A673 (cell line): ENCODE measurements around the gene MLH3. TPM values are rescaled to one million over a fixed set of nuclear protein-coding genes. Genes with fewer than 3 reads are reported as not detected.
A peak's percentile ranks its signal among the peaks of the same experiment; 100 is the strongest.

Experiments
- BruUV-seq: library from RNA; stranded (reverse); fragments of 400-500 nt; replicated peaks from 2 replicates; lab custom pipeline; 2021; lab: Mats Ljungman, UMichigan
- CTCF ChIA-PET: fragments of 300-600 bp; sonication (Branson Sonifier 250); formaldehyde crosslinking; loops from one replicate; lab custom pipeline; 2022; ENCODE audit warnings: antibody characterized with exemption; lab: Charles Lee
- POLR2A ChIA-PET: fragments of 300-600 bp; sonication (Branson Sonifier 250); formaldehyde crosslinking; loops from one replicate; lab custom pipeline; 2022; ENCODE audit warnings: antibody characterized with exemption; ENCODE audit not compliant: low non-redundant PET; lab: Charles Lee
- DNase-seq: peaks from one replicate; pipeline ENCODE4 v3.0.0-alpha.2; 2015; ENCODE audit warnings: low spot score
- H3K27ac ChIP-seq: fragments of 200-600 bp; sonication (generic); 2 replicates; pipeline ENCODE4 v1.5.1; 2016; ENCODE audit warnings: mixed run types, low read depth, mild to moderate bottlenecking, mixed read lengths, antibody characterized with exemption, low read length; ENCODE audit not compliant: poor library complexity, severe bottlenecking
- H3K27me3 ChIP-seq: fragments of 200-600 bp; sonication (generic); replicated peaks from 2 replicates; pipeline ENCODE4 v1.6.1; 2017; ENCODE audit warnings: mixed run types, low read depth, mild to moderate bottlenecking, mixed read lengths, antibody characterized with exemption, low read length; ENCODE audit not compliant: insufficient read depth, poor library complexity
- H3K36me3 ChIP-seq: fragments of 200-600 bp; sonication (generic); 2 replicates; pipeline ENCODE4 v1.6.1; 2016; ENCODE audit warnings: mixed run types, mild to moderate bottlenecking, mixed read lengths, antibody characterized with exemption, low read length; ENCODE audit not compliant: insufficient read depth, poor library complexity, severe bottlenecking
- H3K4me1 ChIP-seq: fragments of 200-600 bp; sonication (generic); 2 replicates; pipeline ENCODE4 v1.6.1; 2017; ENCODE audit warnings: mixed run types, mild to moderate bottlenecking, mixed read lengths, antibody characterized with exemption, low read length; ENCODE audit not compliant: insufficient read depth, poor library complexity, severe bottlenecking
- H3K4me3 ChIP-seq: fragments of 200-600 bp; sonication (generic); 2 replicates; pipeline ENCODE4 v1.5.1; 2016; ENCODE audit warnings: low read depth, mixed run types, mild to moderate bottlenecking, mixed read lengths, low read length; ENCODE audit not compliant: poor library complexity, severe bottlenecking
- H3K9me3 ChIP-seq: fragments of 200-600 bp; sonication (generic); 2 replicates; pipeline ENCODE4 v1.6.1; 2016; ENCODE audit warnings: mixed run types, low read depth, mild to moderate bottlenecking, mixed read lengths, antibody characterized with exemption, low read length; ENCODE audit not compliant: poor library complexity, severe bottlenecking
- CTCF ChIP-seq: fragments of 300-800, 200-600 bp; sonication (generic); conservative IDR thresholded peaks from 2 replicates; pipeline ENCODE4 v1.5.1; 2017; ENCODE audit warnings: low read depth, mild to moderate bottlenecking, antibody characterized with exemption, low read length, moderate library complexity, mixed read lengths
- EZH2 ChIP-seq: fragments of 200-600 bp; sonication (generic); IDR thresholded peaks from 2 replicates; pipeline ENCODE4 v1.6.1; 2017; ENCODE audit warnings: borderline replicate concordance, low read depth, mild to moderate bottlenecking, mixed read lengths, antibody characterized with exemption, low read length; ENCODE audit not compliant: poor library complexity, severe bottlenecking
- intact Hi-C: fragments of 100-400 bp; cut with micrococcal nuclease; formaldehyde crosslinking; loops from one replicate; pipeline ENCODE4 v1.10.0; 2022; ENCODE audit not compliant: unreplicated experiment
- total RNA-seq: library from RNA; stranded (reverse); gene quantifications from 2 replicates; pipeline ENCODE4 v1.2.3, GENCODE V29; 2021

The MLH3 gene
- total RNA-seq, 1 experiment from 2014 or later: 24.0 TPM

- ChIA-PET CTCF (no interaction called here), POLR2A (no interaction called here)
- Histone ChIP-seq H3K4me1 (peaks cover 21% of the 10 kb centered on the region), H3K27me3 (no peaks in the 10 kb centered on the region), H3K27ac (no peak overlapping the region), H3K9me3 (no peaks in the 10 kb centered on the region), H3K4me3 (no peak overlapping the region), H3K36me3 (peaks cover 39% of the 10 kb centered on the region)
- DNase-seq: no peak
- intact Hi-C loops: no loop called here
- no TSS peak for BruUV-seq
- TF ChIP-seq EZH2: no peak
- no peak for TF ChIP-seq CTCF
Observed at GRCh38 chr14:75010472-75011093, 40.7 kb downstream of the MLH3 start.

- H3K27me3 ChIP-seq: no peaks in the 10 kb centered on the region
- BruUV-seq: no TSS peak
- peaks cover 12% of the 10 kb centered on the region for H3K4me1 ChIP-seq
- H3K36me3 ChIP-seq: peaks cover 48% of the 10 kb centered on the region
- CTCF ChIA-PET: interaction anchor here (0.7 kb wide), 1 partner anchor 30 kb away, joined by 3 read pairs; no protein-coding TSS in a partner anchor
- no peak overlapping the region for H3K4me3 ChIP-seq
- intact Hi-C loops: no loop called here
- DNase-seq: no peak
- POLR2A ChIA-PET: no interaction called here
- no peak overlapping the region for H3K27ac ChIP-seq
- no peak for TF ChIP-seq CTCF
- no peak for TF ChIP-seq EZH2
- no peaks in the 10 kb centered on the region for H3K9me3 ChIP-seq
Observed at GRCh38 chr14:75009176-75009575, 42.1 kb downstream of the MLH3 start.

- intact Hi-C loops: no loop called here
- H3K27ac ChIP-seq: no peak overlapping the region
Observed at GRCh38 chr14:75005357-75005756, 45.9 kb downstream of the MLH3 start.

More at GRCh38 chr14:75005357-75005756, 45.9 kb downstream of the MLH3 start:
- Histone ChIP-seq H3K4me3 (no peak overlapping the region), H3K27me3 (no peaks in the 10 kb centered on the region), H3K4me1 (peaks cover 11% of the 10 kb centered on the region), H3K36me3 (peaks cover 51% of the 10 kb centered on the region), H3K9me3 (peaks cover 6% of the 10 kb centered on the region)
- ChIA-PET CTCF (no interaction called here), POLR2A (no interaction called here)
- BruUV-seq: TSS peak; percentile 2
- DNase-seq: no peak
- TF ChIP-seq EZH2: no peak
- TF ChIP-seq CTCF: no peak
